A549 (cell line): ENCODE measurements around the gene MTHFS. TPM values are rescaled to one million over a fixed set of nuclear protein-coding genes. Genes with fewer than 3 reads are reported as not detected.

Experiments
- ATAC-seq, 2 experiments: fragments of 200-7000 bp in 1 of 2; fragments of >200 bp in 1 of 2; cut with Nextera tagmentation in 1 of 2; cut with Tn5 transposase in 1 of 2; 3 replicates each; pipeline versions ENCODE4 v1.8.0 to v1.9.1; 2018 to 2020; ENCODE audit warnings: mild to moderate bottlenecking in 1 of 2, moderate library complexity in 1 of 2
- CTCF ChIA-PET: fragments of 300-600 bp; sonication (Branson Sonifier 250); formaldehyde crosslinking; extraction: SDS; loops from one replicate; lab custom pipeline; 2021; ENCODE audit warnings: antibody characterized with exemption, inconsistent platforms; lab: Yijun Ruan, JAX
- POLR2A ChIA-PET: fragments of 350-600 bp; formaldehyde crosslinking; extraction: SDS; loops from one replicate; lab custom pipeline; 2021; ENCODE audit warnings: antibody characterized with exemption, inconsistent platforms; lab: Yijun Ruan, JAX
- DNase-seq, 2 experiments: peaks; one replicate each; pipeline versions ENCODE4 v3.0.0 to v3.0.0-alpha.2; 2011 to 2016; ENCODE audit warnings: low read depth in 1 of 2, low spot score in 1 of 2
- FAIRE-seq: peaks from 2 replicates; lab custom pipeline; 2011; peaks lifted over from hg19 to GRCh38; lab: Jason Lieb, UNC
- H3K27ac ChIP-seq, 2 experiments: fragments of >200 bp; sonication (Bioruptor Twin); formaldehyde crosslinking; 3 replicates each; pipeline ENCODE4 v1.5.1; 2016 to 2017
- H3K4me1 ChIP-seq: fragments of >200 bp; sonication (Bioruptor Twin); formaldehyde crosslinking; 3 replicates; pipeline ENCODE4 v1.6.1; 2016
- H3K4me2 ChIP-seq: fragments of >200 bp; sonication (Bioruptor Twin); formaldehyde crosslinking; 3 replicates; pipeline ENCODE4 v1.6.1; 2016
- H3K4me3 ChIP-seq: fragments of >200 bp; sonication (Bioruptor Twin); formaldehyde crosslinking; 3 replicates; pipeline ENCODE4 v1.5.1; 2016
- H3K9me3 ChIP-seq: fragments of >200 bp; sonication (Bioruptor Twin); formaldehyde crosslinking; 3 replicates; pipeline ENCODE4 v1.6.1; 2016
- CHD4 ChIP-seq: fragments of 200-600 bp; sonication (generic); IDR thresholded peaks from 2 replicates; pipeline ENCODE4 v1.6.1; 2016; ENCODE audit warnings: antibody characterized with exemption, mild to moderate bottlenecking, borderline replicate concordance
- EHMT2 ChIP-seq: fragments of 200-600 bp; sonication (generic); IDR thresholded peaks from 2 replicates; pipeline ENCODE4 v1.6.1; 2016; ENCODE audit warnings: antibody characterized with exemption, low read depth, mild to moderate bottlenecking, moderate library complexity
- FOXS1 ChIP-seq: fragments of 250-450 bp; sonication (Bioruptor Pico); IDR thresholded peaks from 2 replicates; pipeline ENCODE4 v1.5.0; 2020; ENCODE audit warnings: mild to moderate bottlenecking, moderate library complexity
- HOXB5 ChIP-seq: fragments of 250-450 bp; sonication (Bioruptor Pico); IDR thresholded peaks from 2 replicates; pipeline ENCODE4 v1.5.0; 2020; ENCODE audit warnings: mild to moderate bottlenecking, moderate library complexity
- JUN ChIP-seq, 2 experiments: fragments of >200 bp; sonication (Bioruptor Twin); formaldehyde crosslinking; IDR thresholded peaks; 2 replicates in 1 of 2; 3 replicates in 1 of 2; pipeline ENCODE4 v1.6.1; 2016 to 2017
- KDM1A ChIP-seq: fragments of 200-600 bp; sonication (generic); IDR thresholded peaks from 2 replicates; pipeline ENCODE4 v1.6.1; 2016; ENCODE audit warnings: low read depth, mild to moderate bottlenecking
- KDM5A ChIP-seq: fragments of 200-600 bp; sonication (generic); IDR thresholded peaks from 2 replicates; pipeline ENCODE4 v1.6.1; 2016; ENCODE audit warnings: antibody characterized with exemption, mild to moderate bottlenecking
- MAFK ChIP-seq: fragments of 450-650 bp; IDR thresholded peaks from 2 replicates; pipeline ENCODE4 v1.6.1; 2014; ENCODE audit not compliant: partially characterized antibody
- MAZ ChIP-seq: fragments of 150-350 bp; IDR thresholded peaks from 2 replicates; pipeline ENCODE4 v1.6.1; 2014; ENCODE audit warnings: antibody characterized with exemption, low read depth, low read length, borderline replicate concordance
- MYC ChIP-seq: IDR thresholded peaks from 2 replicates; pipeline ENCODE4 v1.6.1; 2012; ENCODE audit warnings: mild to moderate bottlenecking, inconsistent platforms, low read length, improper control_type of control experiment, borderline replicate concordance
- PHF8 ChIP-seq: fragments of 200-600 bp; sonication (generic); IDR thresholded peaks from 2 replicates; pipeline ENCODE4 v1.6.1; 2016; ENCODE audit warnings: low read depth, mild to moderate bottlenecking, antibody characterized with exemption, moderate library complexity, borderline replicate concordance
- POLR2A ChIP-seq: IDR thresholded peaks from 2 replicates; pipeline ENCODE4 v1.6.1; 2012; ENCODE audit warnings: mild to moderate bottlenecking, low read length
- POLR2AphosphoS2 ChIP-seq: conservative IDR thresholded peaks from 2 replicates; pipeline ENCODE4 v1.6.1; 2012; ENCODE audit warnings: low read length, improper control_type of control experiment, inconsistent platforms
- RAD21 ChIP-seq, 2 experiments: fragments of >200 bp in 1 of 2; sonication (Bioruptor Twin) in 1 of 2; formaldehyde crosslinking in 1 of 2; IDR thresholded peaks in 1 of 2; conservative IDR thresholded peaks in 1 of 2; 2 replicates in 1 of 2; 3 replicates in 1 of 2; pipeline ENCODE4 v1.6.1; 2012 to 2018; ENCODE audit warnings: inconsistent platforms in 1 of 2
- RCOR1 ChIP-seq: fragments of 150-350 bp; IDR thresholded peaks from 2 replicates; pipeline ENCODE4 v1.6.1; 2014; ENCODE audit warnings: antibody characterized with exemption, low read length, low read depth
- RFX5 ChIP-seq: fragments of 450-650 bp; IDR thresholded peaks from 2 replicates; pipeline ENCODE4 v1.7.1; 2014; ENCODE audit warnings: antibody characterized with exemption, mild to moderate bottlenecking, moderate library complexity
- ZC3H11A ChIP-seq: fragments of 450-650 bp; IDR thresholded peaks from 2 replicates; pipeline ENCODE4 v1.6.1; 2014; ENCODE audit warnings: antibody characterized with exemption, mild to moderate bottlenecking
- ZFP36 ChIP-seq: fragments of 450-650 bp; IDR thresholded peaks from 2 replicates; pipeline ENCODE4 v1.6.1; 2014; ENCODE audit warnings: borderline replicate concordance; ENCODE audit not compliant: partially characterized antibody
- ZNF302 ChIP-seq: fragments of 250-450 bp; sonication (Bioruptor Pico); IDR thresholded peaks from 2 replicates; pipeline ENCODE4 v1.9.0; 2021; ENCODE audit warnings: inconsistent platforms, mild to moderate bottlenecking, moderate library complexity
- ZSCAN20 ChIP-seq: fragments of 250-450 bp; sonication (Bioruptor Pico); IDR thresholded peaks from 2 replicates; pipeline ENCODE4 v1.8.0; 2022; ENCODE audit warnings: mild to moderate bottlenecking, moderate library complexity
- WGBS: methylation state at CpG from one replicate; pipeline ENCODE4 v1.1.6; 2017; ENCODE audit errors: missing lambda C conversion rate; 5-methylcytosine and 5-hydroxymethylcytosine counted together
- polyA plus RNA-seq, 4 experiments: library from polyadenylated mRNA; depleted of rRNA in 3 of 4; stranded (reverse); fragments of >200 nt; fragmentation: RNase III in 1 of 4; extraction: RNeasy Plus Mini Kit Qiagen cat#74134 plus additional on column Dnase treatment in 1 of 4; gene quantifications; 2 replicates in 3 of 4; 3 replicates in 1 of 4; pipeline ENCODE4 v1.2.3, GENCODE V29; 2011 to 2017
- TF ChIP-seq, protein P1 (sequence below): IDR thresholded peaks from 2 replicates; pipeline ENCODE4 v1.6.1; 2012
- TF ChIP-seq, protein P2 (sequence below): fragments of 250-450 bp; sonication (Bioruptor Pico); IDR thresholded peaks from 2 replicates; pipeline ENCODE4 v1.5.0; 2021; ENCODE audit warnings: mild to moderate bottlenecking, moderate library complexity, borderline replicate concordance
- TF ChIP-seq, protein P3 (sequence below): fragments of >200 bp; sonication (Bioruptor Twin); formaldehyde crosslinking; IDR thresholded peaks from 2 replicates; pipeline ENCODE4 v1.6.1; 2016

MTHFS gene
- polyA plus RNA-seq, 2 of the 4 experiments (the other 2 are of a cell fraction) = 102 to 158 TPM

DNA sequence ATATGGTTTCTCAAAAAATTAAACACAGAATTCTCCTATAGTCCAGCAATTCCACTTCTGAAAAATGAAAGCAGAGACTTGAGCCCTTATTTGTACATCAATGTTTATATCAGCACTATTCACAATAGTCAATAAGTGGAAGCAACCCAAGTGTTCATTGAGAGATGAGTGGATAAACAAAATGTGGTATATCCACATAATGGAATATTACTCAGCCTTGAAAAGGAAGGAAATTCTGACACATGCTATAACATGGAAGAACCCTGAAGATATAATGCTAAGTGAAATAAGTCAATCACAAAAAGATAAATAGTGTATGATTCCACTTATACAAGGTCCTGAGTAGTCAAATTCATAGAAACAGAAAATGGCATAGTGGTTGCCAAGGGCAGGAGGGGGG, 76.6 kb downstream of the MTHFS start:
- ChIA-PET CTCF (no interaction called here), POLR2A (no interaction called here)
- Histone ChIP-seq H3K4me3 (no peak overlapping the region), H3K9me3 (peaks cover 6% of the 10 kb centered on the region; the same call in 1 of the 3 replicates), H3K4me2 (no peak overlapping the region), H3K27ac (no peak overlapping the region), H3K4me1 (no peaks in the 10 kb centered on the region)
- TF ChIP-seq MYC (no peak), POLR2A (no peak), KDM1A (peak; percentile 45; the same call in 1 of the 2 replicates), RCOR1 (no peak), ZSCAN20 (CRISPR knock-in tag) (no peak), ZC3H11A (no peak), FOXS1 (CRISPR knock-in tag) (no peak)
- TF ChIP-seq, protein P1, sequence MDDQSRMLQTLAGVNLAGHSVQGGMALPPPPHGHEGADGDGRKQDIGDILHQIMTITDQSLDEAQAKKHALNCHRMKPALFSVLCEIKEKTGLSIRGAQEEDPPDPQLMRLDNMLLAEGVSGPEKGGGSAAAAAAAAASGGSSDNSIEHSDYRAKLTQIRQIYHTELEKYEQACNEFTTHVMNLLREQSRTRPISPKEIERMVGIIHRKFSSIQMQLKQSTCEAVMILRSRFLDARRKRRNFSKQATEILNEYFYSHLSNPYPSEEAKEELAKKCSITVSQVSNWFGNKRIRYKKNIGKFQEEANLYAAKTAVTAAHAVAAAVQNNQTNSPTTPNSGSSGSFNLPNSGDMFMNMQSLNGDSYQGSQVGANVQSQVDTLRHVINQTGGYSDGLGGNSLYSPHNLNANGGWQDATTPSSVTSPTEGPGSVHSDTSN = no peak
- FAIRE-seq (peak; percentile 91), DNase-seq (no peak), ATAC-seq (no peak)

DNA sequence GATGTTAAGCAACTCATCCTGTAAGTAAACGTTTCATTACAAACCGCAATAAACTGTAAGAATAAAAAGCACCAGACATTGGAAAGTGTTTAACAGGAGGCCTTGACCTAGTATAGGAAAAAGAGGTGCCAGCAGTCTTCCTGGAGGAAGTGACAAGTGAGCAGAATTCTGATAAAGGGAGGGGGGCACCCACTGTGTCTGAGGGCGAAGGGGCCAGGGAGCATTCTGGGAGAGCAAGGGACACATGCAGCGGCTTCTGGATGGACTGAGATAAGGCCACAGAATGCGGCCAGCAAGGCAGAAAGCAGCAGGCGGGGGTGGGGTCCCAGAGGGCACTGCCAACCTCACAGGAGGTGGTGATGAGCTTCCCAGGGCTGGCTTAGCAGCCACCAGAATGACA, 80.2 kb downstream of the MTHFS start:
- 78% methylated on average over 6 of the region's 6 CpGs for WGBS
- FAIRE-seq = no peak

DNA sequence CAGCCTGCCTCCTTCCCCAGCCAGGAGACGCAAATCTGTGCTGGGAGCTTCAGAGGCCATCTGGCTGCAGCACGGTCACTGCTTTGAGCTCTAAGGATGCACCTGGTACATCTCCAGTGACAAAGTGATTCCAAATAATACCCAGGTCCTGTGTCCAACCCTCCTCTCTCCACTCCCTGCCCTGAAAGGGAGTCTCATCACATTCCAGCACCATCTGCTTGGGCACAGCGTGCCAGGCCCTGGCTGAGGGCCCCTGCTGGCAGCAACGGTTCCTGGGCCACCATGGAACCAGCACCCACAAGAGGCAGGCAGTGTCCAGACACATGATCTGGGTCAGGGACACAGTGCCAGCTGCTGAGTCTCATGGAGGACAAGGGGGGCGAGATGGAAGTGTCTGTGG, 81.3 kb downstream of the MTHFS start:
- no peak overlapping the region for H3K27ac ChIP-seq
- ChIA-PET CTCF (interaction anchor here (0.9 kb wide), 1 partner anchor 10 kb away, joined by 3 read pairs; no protein-coding TSS in a partner anchor), POLR2A (no interaction called here)
- no peak overlapping the region for H3K4me3 ChIP-seq
- no peak overlapping the region for H3K4me2 ChIP-seq
- H3K4me1 ChIP-seq = no peaks in the 10 kb centered on the region
- TF ChIP-seq ZC3H11A = no peak
- no peak for DNase-seq
- peaks cover 3% of the 10 kb centered on the region; the same call in 1 of the 3 replicates for H3K9me3 ChIP-seq
- WGBS = 74% methylated on average over 5 of the region's 5 CpGs
- FAIRE-seq = no peak
- ATAC-seq = peak; percentile 44 to 47; a peak in 3 of 6 replicates

More for the DNA sequence above, 80.2 kb downstream of the MTHFS start:
- Histone ChIP-seq H3K4me3 (no peak overlapping the region), H3K4me2 (no peak overlapping the region), H3K4me1 (no peaks in the 10 kb centered on the region), H3K9me3 (peaks cover 6% of the 10 kb centered on the region; the same call in 1 of the 3 replicates), H3K27ac (no peak overlapping the region)
- TF ChIP-seq, protein P2, sequence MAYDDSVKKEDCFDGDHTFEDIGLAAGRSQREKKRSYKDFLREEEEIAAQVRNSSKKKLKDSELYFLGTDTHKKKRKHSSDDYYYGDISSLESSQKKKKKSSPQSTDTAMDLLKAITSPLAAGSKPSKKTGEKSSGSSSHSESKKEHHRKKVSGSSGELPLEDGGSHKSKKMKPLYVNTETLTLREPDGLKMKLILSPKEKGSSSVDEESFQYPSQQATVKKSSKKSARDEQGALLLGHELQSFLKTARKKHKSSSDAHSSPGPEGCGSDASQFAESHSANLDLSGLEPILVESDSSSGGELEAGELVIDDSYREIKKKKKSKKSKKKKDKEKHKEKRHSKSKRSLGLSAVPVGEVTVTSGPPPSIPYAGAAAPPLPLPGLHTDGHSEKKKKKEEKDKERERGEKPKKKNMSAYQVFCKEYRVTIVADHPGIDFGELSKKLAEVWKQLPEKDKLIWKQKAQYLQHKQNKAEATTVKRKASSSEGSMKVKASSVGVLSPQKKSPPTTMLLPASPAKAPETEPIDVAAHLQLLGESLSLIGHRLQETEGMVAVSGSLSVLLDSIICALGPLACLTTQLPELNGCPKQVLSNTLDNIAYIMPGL = no peak
- TF ChIP-seq POLR2A (no peak), PHF8 (no peak), RAD21 (conservative IDR thresholded peaks at IDR 0.05 in 1 of 2, IDR thresholded peaks at IDR 0.05 in 1 of 2) (no peak), CHD4 (no peak), KDM5A (no peak), ZNF302 (CRISPR knock-in tag) (no peak), HOXB5 (CRISPR knock-in tag) (no peak), POLR2AphosphoS2 (no peak), ZFP36 (no peak), MAFK (no peak), RCOR1 (no peak), JUN (IDR thresholded peaks at IDR 0.05) (no peak), MAZ (no peak), EHMT2 (no peak), ZC3H11A (no peak), RFX5 (no peak)
- TF ChIP-seq, protein P3, sequence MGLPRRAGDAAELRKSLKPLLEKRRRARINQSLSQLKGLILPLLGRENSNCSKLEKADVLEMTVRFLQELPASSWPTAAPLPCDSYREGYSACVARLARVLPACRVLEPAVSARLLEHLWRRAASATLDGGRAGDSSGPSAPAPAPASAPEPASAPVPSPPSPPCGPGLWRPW = no peak
- CTCF ChIA-PET = no interaction called here
- ATAC-seq = no peak
- POLR2A ChIA-PET = interaction anchor here (0.6 kb wide), 1 partner anchor 88 kb away, joined by 3 read pairs; no protein-coding TSS in a partner anchor
- DNase-seq = no peak
